Stimulated activated CD4-positive, alpha-beta T cell treated with anti-CD3 and anti-CD28 coated beads, TNF-alpha, amount 100 ng/mL, for 48 hours (primary cell): Measurements from ENCODE around the gene ZFP37.
"Not testable (repeated sequence)": the region's sequence is repeated elsewhere in the genome, so short reads cannot be mapped to it uniquely, and the experiment has no call there.

Experiments used
- DNase-seq, 3 donors: peaks; one replicate each; pipeline ENCODE4 v3.0.0-alpha.2; 2020; ENCODE audit warnings: low read depth in 3 of 3

ZFP37 gene

DNA sequence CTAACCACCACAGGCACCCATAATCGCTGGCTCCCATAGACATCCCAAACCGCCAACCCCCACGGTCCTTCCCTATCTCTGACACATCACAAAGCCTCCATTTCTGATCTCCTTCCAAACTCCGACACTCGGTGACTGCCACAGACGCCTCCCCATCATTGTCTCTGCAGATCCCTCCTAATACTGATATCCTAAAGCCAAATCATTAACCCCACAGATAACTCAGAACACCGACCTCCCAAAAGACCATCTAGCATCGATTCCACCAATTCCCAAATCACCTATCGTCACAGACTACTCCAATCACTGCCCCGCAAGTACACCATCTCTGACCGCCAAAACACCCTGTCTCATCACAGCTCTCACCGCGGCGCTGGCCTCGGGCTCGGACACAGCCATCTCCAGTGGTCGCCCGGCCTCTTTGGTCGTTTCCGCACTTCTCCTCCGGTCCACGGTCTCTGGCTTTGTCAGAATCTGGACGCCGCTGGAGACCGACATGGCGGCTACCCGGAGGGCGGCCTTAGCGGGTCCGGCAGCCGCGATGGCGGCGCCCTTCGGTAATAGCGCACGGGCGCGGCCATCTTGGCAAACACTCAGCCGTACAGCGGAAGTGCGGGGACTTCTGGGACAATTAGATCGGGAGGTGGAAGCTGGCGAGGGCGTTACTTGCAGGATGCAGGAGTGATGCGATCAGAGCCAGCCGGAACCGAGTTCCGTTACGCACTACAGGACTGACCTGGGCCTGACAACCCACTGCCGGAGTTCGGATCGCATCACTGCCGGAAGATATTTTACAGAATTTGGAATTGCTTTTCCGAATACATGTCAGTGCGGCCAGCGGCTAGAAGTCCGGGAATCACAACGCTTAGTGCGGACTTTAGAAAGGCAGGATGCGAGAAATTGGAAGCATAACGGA is at the start of gene ZFP37:
ZFP37 (minus strand) TSS at position 534 of the 916 bp plus-strand sequence; CDS start at position 498, 36 bp downstream.
- DNase-seq: peak; percentile 51 to 55 (median 53)

DNA sequence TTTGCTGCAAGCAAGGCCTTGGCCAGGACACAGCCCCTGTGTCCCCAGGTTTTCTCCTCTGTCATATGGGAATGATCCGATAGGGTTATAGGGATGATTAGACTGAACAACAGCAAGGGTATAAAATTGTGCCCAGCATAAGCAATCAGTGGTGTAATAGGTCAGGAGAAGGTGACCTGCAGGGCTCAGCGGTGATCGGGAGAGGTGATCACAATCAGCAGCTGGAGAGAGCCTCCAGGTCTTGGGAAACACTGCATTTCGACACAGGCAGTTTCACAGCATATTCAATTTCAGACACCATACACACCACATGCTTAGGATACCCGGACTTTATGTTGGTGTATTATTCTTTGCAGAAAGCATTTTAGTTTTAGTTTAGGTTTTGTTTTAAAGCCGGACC is 48.8 kb upstream of the ZFP37 start:
- not testable (repeated sequence) for DNase-seq

GRCh38 chr9:113095561-113095960 is 39.0 kb upstream of the ZFP37 start:
- no peak for DNase-seq

DNA sequence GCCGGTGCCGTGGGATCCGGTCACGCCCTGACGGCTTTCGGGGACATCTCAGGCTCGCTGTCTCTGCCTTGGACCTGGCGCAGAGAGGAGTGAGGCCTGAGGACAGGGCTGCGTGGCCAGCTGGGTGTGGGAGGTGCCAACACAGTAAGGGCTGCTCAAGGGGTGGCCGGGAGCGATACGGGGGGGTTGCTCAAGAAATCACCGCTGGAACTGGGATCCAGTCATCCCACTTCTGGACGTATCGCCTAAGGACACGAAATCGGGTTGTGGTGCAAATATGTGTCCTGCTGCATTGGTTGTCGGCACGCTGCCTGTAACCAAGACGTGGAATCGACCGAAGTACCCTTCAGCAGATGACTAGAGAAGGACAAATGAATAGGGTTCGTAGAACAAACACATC is 33.4 kb upstream of the ZFP37 start:
- DNase-seq: not testable (repeated sequence)

DNA sequence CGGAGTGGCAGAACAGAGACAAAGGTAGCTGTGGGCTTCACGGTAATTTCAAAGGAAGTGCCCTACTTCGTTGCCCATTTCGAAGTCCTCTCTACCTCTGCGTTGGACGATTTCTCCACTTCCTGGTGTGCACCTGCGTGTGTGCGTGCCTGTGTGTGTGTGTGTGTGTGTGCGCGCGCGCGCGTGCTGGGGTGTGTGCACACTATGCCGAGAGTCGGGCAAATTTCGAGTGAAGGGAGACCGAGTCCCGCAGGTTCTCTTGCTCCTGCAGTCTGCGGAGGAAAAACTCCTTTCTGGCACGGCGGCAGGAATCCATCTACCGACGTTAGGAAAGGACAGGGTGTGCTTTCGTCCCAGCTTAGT is 32.6 kb upstream of the ZFP37 start:
- not testable (repeated sequence) for DNase-seq

GRCh38 chr9:113088456-113089142 is 32.1 kb upstream of the ZFP37 start:
- DNase-seq: not testable (repeated sequence)

DNA sequence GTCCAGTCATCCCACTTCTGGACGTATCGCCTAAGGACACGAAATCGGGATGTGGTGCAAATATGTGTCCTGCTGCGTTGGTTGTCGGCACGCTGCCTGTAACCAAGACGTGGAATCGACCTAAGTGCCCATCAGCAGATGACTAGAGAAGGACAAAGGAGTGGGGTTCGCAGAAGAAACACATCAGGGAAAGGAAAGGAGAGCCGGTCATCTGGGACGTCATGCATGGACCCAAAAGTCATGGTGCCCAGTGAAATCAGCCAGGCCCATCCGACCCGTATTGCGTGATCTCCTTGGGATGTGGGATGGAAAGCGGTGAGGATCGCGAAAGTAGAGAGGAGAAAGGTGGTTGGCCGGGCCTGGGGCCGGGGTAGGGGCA is 6.4 kb upstream of the ZFP37 start:
- DNase-seq: not testable (repeated sequence)

GRCh38 chr9:113062256-113062931 is 5.9 kb upstream of the ZFP37 start:
- DNase-seq: not testable (repeated sequence)

DNA sequence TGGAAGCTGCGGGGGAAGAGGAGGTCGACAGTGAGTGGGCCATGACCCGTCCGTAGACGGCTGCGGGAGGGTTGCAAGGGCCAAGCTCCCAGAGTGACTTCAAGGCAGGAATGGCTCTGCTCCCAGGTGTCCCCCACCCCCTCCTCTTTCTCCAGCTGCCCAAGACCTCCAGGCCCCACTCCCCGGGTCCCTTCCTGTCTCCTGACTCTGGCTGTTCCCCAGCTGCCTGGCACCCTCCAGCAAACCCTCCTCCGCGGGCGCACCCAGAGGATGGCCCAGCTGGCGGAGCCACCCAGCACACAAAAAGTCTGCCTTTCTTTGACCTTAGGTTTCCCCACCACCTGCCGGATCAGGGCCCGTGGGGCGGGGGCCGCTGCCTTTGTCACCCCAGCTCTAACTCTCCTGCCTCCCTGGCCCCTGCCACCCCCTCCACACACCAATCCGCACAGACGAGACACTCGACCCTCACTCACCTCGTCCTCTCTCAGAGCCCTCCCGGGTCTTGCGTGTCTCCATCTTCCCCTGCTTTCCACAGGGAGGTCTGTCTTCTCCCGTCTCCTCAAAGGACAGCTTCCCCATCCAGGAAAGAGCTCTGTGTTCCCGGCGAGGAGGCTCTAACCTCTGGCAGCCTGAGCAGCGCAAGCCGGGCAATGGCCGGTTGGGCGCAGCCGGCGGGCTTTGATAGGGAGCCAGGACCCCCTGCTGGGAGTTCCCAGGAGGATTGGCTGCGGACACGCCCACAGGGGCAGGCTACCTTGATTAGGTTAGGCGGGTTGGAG is 4.7 kb upstream of the ZFP37 start:
- DNase-seq: not testable (repeated sequence)

DNA sequence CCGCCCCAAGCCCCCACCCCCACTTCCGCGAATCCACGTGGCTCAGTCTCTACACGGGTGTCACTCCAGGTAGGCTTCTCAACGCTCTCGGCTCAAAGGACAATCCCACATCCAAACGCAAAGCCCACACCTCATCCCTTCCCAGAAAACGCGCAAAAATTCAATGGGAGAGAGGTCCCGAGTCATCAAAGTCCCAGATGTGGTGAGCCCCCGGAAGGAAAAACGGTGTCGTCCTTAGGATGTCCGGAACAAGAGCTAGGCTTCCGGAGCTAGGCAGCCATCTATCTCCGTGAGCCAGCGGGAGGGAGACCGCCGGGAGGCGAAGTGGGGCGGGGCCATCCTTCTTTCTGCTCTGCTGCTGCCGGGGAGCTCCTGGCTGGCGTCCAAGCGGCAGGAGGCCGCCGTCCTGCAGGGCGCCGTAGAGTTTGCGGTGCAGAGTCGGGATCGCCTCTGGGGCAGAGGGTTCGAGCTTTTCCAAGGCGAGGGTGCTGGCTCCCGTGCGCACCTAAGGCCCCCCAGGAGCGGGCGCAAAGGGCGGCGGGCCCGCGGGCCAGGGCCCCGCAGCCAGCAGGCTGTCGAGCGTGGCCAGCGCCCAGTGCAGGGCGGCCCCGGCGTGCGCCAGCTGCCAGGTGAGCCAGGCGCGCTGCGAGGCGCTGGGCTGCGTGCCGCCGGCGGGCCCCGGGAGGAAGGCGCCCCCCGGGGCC is 3.2 kb upstream of the ZFP37 start:
- not testable (repeated sequence) for DNase-seq

DNA sequence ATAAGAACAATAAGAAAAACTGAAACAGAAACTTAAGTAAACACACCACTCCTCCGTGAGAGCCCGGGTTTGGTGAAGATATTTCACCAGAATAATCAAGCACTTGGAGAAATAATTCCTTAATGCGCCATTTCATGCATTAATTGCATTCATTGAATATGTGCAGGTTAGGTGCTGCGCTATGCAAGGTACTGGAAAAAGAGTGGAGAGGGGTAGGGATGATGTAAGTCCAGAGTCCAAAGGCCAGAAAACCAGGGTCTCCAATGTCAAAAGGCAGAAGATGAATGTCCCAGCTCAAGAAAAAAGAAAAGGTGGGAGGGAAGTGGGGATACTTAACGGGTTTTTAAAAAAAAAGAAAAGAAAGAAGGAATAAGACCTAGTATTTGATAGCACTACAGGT is 669 bp upstream of the ZFP37 start:
- no peak for DNase-seq

DNA sequence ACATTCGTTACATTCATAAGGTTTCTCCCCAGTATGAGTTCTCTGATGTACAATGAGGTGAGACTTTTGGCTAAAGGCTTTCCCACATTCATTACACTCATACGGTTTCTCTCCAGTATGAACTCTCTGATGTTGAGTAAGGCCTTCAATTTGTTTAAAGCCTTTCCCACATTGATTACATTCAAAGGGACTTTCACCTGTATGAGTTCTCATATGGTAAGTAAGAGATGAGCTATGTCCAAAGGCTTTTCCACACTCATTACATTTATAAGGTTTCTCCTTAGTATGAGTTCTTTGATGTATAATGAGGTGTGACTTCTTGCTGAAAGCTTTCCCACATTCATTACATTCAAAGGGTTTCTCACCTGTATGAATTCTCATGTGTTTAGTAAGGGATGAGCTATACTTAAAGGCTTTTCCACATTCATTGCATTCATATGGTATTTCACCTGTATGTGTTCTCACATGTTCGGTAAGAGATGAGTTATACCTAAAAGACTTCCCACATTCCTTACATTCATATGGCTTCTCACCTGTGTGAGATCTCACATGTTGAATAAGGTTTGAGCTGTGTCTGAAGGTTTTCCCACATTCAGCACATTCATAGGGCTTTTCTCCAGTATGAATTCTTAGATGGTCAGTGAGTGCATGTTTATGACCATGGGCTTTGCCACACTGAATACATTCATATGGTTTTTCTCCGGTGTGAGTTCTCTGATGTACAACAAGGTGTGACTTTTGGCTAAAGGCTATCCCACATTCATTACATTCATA is 13.5 kb downstream of the ZFP37 start:
- no peak for DNase-seq

DNA sequence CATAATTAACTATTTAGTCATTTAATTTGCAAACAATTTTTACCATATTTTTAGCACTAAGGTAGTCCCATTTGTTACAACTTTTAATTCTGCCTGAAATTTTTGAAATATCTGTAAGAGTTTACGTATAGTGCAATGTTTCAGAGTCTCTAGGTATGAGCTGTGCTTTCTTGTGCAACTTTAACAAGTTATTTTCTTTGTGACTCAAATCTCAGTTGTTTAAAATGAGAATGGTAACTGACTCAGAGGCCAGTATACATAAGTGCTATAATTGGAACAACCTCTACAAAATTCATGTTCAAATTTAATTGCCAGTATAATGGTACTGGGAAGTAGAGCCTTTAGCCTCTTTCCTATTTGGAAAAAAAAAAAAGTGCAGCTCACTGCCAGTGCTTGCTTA is 30.3 kb downstream of the ZFP37 start:
- DNase-seq: no peak

- no peak for DNase-seq
Measured at GRCh38 chr9:113018247-113018646, 38.3 kb downstream of the ZFP37 start.

GRCh38 chr9:113012492-113012891 is 44.0 kb downstream of the ZFP37 start:
- DNase-seq: no peak

- DNase-seq: peak in 2 of 3 donors; percentile 18 to 19
Measured at GRCh38 chr9:113011911-113012381, 44.6 kb downstream of the ZFP37 start, which contains the start of gene ZNF883. ZNF883 (minus strand) TSS chr9:113012192.

DNA sequence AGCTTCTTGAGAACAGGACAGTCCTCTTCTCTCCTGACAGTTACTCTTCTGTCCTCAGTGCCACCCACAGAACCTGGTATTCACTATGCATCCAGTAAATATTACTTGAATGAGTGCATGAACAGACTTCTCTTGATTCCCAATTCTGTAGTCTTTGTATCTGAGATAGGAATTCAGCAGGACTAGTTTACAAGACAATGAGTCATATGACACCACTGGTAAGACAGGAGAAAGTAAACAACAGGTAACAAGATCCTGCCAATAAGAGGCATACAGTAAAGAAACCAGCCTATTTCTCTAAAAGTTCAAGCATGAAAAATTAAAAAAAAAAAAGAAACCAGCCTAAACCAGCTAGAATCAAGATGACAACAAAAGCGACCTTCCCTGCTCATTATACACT is 50.7 kb downstream of the ZFP37 start:
- no peak for DNase-seq

DNA sequence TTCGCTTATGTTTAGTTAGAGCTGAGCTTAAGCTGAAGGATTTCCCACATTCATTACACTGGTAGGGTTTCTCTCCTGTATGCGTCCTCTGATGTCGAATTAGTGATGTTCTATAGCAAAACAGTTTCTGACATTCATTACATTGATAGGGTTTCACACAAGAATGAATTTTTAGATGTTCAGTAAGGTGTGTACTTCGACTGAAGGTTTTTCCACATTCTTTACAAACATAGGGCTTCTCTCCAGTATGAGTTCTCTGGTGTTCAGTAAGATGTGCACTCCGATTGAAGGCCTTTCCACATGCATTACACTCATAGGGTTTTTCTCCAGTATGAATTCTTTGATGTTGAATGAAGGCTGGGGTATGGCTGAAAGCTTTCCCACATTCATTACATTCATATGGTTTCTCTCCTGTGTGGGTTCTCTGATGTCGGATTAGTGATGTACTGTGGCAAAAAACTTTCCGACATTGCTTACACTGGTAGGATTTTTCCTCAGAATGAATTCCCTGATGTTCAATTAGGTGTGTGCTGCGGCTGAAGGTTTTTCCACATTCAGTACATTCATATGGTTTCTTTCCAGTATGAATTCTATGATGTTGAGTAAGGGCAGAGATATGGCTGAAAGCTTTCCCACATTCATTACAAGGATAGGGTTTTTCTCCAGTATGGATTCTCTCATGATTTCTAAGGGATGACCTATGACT is 59.1 kb downstream of the ZFP37 start:
- no peak for DNase-seq
